Measurements from ENCODE around the gene HCFC1R1.

DNA sequence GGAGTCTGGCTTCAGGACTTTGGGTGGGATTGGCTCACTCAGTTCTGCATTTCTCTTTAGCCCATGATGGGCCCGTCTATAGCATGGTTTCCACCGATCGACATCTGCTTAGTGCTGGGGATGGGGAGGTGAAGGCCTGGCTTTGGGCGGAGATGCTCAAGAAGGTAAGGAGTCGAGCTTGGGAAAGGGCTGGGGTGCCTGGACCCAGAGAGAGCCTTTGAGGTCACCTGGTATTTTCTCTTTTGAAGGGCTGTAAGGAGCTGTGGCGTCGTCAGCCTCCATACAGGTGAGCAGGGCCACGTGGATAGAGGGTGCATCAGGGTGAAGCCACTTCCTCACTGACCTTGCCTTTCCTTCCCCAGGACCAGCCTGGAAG, 2.2 kb upstream of the HCFC1R1 start:
- TF ChIP-seq, protein P1, sequence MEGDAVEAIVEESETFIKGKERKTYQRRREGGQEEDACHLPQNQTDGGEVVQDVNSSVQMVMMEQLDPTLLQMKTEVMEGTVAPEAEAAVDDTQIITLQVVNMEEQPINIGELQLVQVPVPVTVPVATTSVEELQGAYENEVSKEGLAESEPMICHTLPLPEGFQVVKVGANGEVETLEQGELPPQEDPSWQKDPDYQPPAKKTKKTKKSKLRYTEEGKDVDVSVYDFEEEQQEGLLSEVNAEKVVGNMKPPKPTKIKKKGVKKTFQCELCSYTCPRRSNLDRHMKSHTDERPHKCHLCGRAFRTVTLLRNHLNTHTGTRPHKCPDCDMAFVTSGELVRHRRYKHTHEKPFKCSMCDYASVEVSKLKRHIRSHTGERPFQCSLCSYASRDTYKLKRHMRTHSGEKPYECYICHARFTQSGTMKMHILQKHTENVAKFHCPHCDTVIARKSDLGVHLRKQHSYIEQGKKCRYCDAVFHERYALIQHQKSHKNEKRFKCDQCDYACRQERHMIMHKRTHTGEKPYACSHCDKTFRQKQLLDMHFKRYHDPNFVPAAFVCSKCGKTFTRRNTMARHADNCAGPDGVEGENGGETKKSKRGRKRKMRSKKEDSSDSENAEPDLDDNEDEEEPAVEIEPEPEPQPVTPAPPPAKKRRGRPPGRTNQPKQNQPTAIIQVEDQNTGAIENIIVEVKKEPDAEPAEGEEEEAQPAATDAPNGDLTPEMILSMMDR (IDR thresholded peaks at IDR 0.05) = no peak
- TF ChIP-seq POLR2A (IDR thresholded peaks at IDR 0.05) = no peak
